GM20431 (cell line): ENCODE measurements around the gene ANKLE1.

ENCODE experiments used
- in situ Hi-C: fragments of 300-500 bp; cut with MseI, MboI; formaldehyde crosslinking; loops from one replicate; pipeline ENCODE4 v1.15.0; 2020; ENCODE audit warnings: low sequenced_read_pairs; ENCODE audit not compliant: unreplicated experiment

The ANKLE1 gene

DNA sequence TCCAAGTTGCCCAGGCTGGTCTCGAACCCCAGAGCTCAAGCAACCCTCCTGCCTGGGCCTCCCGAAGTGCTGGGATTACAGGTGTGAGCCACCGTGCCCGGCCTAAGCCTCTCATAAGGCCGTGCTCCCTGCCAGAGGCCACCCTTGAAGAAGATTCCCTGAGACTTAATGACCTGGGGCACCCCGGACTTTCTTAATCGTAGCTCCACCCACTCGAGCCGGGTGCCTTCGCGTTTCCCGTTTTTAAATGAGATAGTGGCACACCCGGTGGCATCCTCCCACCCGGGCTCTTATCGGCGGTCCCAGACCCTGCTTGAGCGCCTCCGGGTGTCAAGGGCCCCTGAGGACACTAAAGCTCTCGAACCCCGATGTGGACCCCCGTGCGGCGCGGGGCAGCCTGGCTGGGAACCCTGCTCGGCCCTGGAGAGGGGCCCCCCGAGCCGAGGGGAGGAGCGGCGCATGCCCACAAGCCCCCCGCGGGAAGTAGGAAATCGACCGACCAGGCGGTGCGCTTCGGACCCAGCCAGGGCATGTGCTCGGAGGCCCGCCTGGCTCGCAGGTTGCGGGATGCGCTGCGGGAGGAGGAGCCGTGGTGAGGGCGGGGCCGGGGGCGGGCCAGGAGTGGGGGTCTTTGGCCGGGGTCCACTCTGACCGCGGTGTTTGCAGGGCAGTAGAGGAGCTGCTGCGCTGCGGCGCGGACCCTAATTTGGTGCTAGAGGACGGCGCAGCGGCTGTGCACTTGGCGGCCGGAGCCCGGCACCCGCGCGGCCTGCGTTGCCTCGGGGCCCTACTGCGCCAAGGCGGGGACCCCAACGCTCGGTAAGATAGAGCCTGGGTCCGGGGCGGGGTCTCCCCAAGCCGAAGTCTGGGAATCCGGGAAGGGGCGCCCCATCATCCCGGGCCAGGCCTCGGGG lies at the start of gene ANKLE1:
Gene ANKLE1 (plus strand): TSS at position 511 of the 914 bp plus-strand sequence. CDS start 20 bp downstream, at position 531.
- in situ Hi-C loops = no loop called here

- in situ Hi-C loops = no loop called here
Observed at GRCh38 chr19:17232258-17232657, 49.4 kb upstream of the ANKLE1 start.

DNA sequence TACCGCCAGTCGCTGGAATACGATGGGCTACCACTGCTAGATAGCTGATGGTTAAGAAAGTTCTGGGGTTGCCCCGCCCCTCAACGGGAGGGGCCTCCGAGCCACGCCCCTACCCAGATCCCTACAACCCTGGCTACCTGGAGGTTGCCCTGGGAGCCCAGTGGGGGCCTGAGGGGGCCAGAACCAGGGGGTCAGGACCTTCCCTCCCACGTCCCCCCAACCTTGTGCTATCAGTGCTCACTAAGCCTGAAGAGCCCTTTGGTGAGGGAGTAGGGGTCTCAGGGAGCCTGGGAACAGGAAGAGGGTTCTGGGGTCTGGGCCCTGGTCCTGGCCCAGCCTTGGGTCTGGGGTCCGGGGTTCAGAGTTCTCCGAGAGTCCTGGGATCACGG lies 46.8 kb upstream of the ANKLE1 start:
- in situ Hi-C loops = no loop called here

GRCh38 chr19:17235300-17235970 lies 46.3 kb upstream of the ANKLE1 start:
- in situ Hi-C loops = no loop called here

DNA sequence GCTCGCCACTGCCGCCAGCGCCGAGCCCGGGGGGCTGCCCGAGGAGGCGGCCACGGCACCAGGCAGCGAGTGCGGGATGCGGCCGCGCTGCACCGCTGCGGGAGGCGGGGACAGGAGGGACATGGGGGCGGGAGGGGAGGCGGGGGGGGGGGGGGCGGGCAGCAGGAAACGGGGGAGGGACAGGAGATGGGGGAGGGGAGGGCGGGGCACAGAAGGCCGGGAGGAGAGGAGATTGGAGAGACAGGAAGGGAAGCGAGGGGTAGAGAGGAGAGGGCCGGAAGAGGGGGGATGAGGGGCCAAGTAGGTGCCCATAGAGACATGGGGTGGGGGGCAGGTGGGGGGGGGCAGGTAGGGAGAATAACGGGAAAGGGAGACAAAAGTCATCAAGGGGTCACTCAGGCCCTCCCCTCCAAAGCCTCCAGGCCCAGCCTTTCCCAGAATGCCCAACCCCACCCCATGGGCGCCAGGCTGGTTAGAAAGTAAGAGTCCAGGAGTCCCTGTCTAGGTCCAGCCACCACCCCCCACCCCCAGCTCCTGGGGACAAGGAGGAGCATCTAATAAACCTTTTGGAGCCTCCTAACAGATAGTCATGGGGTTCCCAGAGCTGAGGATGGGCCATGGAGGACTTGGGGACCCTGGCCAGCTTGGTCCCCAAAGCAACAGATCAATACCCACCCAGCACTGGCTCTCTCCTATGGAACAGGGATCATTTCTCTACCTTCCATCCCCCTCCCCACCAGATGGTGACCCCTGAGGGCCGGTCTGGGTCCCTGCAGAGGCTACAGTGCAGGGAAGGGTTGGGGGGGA lies 45.5 kb upstream of the ANKLE1 start:
- in situ Hi-C loops = no loop called here

- in situ Hi-C loops = no loop called here
Observed at GRCh38 chr19:17236811-17237543, 44.7 kb upstream of the ANKLE1 start.

- in situ Hi-C loops = no loop called here
Observed at GRCh38 chr19:17237747-17238706, 43.7 kb upstream of the ANKLE1 start.

DNA sequence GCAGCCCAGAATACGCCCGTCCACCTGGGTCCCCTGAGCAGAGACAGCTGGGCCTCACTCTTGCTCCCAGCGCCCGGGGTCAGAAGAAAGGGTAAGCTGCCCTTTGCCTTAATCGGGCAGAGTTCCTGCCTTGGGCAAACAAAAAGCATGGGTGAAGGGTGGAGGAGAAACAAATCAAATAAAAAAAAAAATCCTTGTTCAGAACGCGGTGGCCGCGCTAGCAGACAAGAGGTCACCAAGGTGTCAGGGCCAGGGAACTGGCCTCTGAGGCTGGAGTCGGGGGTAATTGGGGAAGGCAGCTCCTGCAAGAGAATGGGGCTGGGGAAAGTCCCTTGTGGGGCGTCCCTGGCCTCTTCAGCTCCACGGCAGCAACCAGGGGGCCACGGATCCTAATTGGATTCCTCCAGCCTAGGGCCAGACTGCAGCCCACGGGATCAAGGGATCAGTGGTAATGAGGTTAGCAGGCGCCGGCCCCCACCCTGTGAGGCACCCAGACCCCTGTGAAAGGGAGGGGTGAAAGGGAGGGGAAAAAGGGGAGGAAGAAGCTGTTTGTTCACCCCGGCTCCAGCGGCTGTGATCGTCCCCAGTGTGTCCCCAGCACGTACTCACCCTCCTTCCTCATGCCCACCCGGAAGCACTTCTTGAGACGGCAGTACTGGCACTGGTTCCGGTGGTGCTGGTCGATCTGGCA lies 41.5 kb upstream of the ANKLE1 start:
- in situ Hi-C loops = no loop called here

DNA sequence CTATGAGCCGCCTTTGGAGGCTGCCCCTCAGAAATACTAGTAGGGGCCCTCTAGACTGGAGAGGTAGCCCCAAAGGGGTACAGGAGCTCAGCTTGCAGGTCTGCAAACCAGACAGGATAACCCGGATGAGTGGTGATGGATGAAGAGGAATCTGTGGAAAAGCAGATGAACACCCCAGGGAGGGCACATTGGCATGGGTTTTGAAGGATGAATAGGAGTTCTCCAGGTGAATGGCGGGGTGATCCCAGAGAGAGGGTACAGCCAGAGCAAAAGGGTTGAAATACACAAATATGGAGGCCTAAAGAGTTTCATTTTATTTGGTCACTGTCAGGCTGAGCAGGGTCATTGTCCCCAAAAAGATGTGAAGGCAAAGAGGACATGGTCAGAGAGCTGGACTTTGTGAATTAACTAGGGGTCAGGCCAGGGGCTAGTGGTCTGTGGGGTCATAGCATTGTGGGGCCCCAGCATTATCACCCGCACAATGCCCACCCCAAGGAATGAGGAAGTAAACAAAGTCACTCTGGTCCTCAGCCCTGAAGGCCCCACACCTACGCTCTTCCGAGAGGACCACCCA lies 40.8 kb upstream of the ANKLE1 start:
- in situ Hi-C loops = no loop called here

DNA sequence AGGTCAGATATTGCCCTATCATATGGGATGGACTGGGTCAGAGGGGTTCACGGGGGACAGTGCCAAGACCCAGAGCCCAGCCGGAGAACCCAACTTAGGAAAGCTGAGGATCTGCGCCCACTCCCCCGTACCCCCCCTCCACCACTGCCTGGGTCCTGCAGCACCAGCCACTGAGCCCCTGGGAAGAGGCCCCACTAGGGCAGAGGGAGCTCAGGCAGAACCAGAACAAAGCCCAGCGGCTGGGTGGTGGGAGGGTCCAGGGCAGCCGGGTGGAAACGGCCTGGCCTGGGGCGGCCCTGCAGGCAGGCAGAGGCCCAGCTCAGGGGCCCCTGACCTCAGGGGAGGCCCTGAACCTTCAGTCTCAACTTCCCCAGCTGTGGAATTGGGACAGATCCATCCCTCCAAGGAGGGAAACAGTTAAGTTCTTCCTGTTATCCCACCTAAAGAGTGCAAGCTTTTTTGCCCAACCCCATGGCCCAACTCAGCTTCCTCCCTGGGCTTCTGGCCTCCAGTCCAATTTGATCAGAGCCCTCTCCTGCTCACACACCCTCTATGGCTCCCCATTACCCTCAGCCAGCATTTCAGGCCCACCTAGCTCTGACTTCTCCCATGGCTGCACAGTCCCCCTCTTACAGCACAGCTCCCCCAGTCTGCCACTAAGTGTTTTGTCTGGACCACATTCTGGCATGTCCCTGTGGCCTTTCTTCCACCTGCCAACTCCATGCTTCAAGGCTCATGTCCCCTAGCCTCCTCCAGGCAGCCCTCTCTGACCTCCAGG lies 39.1 kb upstream of the ANKLE1 start:
- in situ Hi-C loops = no loop called here

DNA sequence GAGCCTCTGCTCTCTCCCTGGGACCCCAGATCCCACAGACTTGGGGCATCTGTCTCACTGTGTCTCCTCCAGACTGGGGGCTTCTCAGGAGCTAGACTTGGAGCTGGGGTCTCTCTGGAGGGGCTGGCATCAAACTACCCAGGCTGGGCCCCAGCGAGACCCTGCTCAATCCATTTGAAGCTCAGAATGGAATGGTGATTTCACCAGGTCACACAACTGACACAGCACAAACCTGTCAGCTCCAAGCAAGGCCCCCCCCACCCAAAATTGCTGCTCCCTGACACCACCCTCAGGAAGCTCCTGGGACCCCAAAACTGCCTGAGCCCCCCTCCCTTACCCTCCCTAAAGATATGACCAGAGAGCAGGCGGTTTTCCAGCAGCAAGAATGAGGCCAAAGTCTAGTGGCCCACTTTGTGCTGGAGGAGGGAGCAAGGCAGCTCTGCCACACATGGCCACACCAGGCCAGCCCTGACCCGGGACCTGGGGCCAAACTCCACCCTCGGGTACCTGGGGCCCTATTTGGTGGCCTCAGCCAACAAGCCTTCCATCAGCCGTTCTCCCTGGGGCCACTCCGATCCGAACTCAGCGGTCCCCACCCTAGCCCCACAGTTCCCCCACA lies 38.4 kb upstream of the ANKLE1 start:
- in situ Hi-C loops = no loop called here

DNA sequence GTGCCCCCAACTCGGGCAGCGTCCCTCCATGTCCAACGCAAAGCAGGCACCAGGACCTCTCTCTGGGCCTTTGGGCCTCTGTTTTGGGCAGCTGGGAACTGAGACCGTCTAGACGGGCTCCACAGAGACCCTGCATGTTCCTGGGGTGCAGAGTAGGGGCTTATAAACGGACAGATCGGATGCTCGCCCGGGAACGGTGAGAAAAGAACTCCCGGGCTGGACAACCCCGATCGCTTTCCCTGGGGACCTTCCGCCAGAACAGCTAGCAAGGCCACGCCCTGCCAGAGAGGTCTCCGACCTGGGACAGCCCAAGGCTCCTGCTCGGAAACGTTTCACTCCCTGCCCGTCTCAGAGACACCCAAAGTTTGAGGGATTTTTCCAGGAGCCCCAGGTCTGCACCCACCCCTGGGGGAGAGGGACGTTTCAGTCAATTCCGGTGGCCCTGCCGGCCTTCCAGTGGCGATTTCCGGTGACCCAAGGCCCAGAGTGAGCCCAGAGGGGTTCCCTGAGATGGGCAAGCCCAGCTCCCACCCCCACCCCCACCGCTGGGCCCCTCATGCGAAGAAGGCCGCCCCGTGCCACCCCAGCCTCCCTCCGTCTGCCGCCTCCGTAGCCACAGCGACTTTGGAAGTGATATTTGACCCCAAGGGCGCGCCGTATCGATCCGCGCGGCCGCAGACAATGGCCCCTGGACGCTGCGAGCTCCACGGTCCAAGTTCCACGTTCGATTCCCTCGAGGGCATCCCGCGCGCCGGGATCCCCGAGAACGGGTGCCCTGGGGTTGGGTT lies 37.7 kb upstream of the ANKLE1 start:
- in situ Hi-C loops = no loop called here

DNA sequence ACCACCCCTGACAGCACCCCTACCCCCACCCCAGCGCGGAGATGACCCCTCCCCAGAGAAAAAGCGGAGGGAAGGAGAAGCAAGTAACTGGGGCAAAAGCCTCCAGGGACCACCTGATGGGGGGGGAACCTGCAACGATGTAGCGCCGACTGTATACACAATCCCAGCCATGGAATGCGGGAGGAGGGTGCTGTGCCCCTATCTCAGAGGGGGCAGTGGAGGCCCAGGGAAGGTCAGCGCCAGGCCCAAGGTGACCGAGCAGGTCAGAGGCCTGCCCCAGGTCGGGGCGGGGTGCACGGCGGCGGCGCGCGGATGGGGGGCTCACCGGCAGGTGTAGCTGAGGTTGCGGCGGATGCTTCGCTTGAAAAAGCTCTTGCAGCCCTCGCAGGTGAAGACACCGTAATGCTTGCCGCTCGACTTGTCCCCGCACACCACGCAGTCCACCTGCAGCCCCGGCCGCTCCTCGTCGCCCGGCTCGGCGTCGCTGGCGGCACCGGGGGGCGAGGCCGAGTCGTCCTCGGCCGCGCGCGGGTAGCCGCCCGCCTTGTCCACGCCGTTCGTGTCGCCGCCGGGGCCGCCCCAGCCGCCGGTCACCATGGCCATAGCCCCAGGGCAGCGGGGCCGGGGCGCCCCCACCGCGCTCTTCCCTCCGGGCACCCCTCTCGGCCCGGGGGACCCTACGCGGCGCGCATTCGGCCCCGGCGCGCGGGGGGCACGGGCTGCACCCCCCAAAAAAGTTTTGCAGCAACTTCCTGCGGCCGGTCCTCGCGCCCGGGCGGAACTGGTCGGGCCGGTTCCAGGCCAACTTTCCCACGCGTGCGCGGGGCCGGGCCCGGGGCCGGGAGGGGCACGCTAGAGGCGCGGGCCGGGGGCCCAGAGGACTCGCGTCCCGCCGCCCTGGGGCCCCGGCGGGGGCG lies 36.8 kb upstream of the ANKLE1 start:
- in situ Hi-C loops = no loop called here

- in situ Hi-C loops = no loop called here
Observed at GRCh38 chr19:17245535-17245984, 36.1 kb upstream of the ANKLE1 start, which contains the start of gene NR2F6. Gene NR2F6, minus strand, starts transcription at chr19:17245919. Its CDS starts 699 bp downstream, at chr19:17245220.
